SK-N-SH (cell line): ENCODE data around the gene PIGZ. TPM values are rescaled to one million over a fixed set of nuclear protein-coding genes. Genes with fewer than 3 reads are reported as not detected.

ENCODE experiments used
- CTCF ChIA-PET: fragments of 300-600, 350-600 bp; formaldehyde crosslinking; extraction: SDS; loops from one replicate; lab custom pipeline; 2021; lab: Yijun Ruan, JAX
- POLR2A ChIA-PET: fragments of 350-600 bp; sonication (Branson Sonifier 250); formaldehyde crosslinking; extraction: SDS; loops from one replicate; lab custom pipeline; 2020; ENCODE audit warnings: antibody characterized with exemption, inconsistent platforms; lab: Yijun Ruan, JAX
- DNase-seq: peaks from one replicate; pipeline ENCODE4 v3.0.0; 2012
- H2AFZ ChIP-seq: fragments of 200-600 bp; sonication (generic); 2 replicates; pipeline ENCODE4 v1.8.1; 2016; ENCODE audit warnings: antibody characterized with exemption, mild to moderate bottlenecking, low read depth
- H3F3A ChIP-seq: fragments of 200-600 bp; sonication (generic); replicated peaks from 2 replicates; pipeline ENCODE3; 2016; ENCODE audit warnings: antibody characterized with exemption, mild to moderate bottlenecking; ENCODE audit not compliant: insufficient read depth
- H3K27ac ChIP-seq, 2 experiments: fragments of 200-500 bp in 1 of 2; fragments of 200-600 bp in 1 of 2; sonication (Bioruptor generic) in 1 of 2; sonication (generic), shearing (Covaris generic) in 1 of 2; 2 replicates each; pipeline versions ENCODE4 v1.5.1 to v1.6.1; 2014 to 2016; ENCODE audit warnings: low read depth in 2 of 2, inconsistent platforms in 1 of 2, low read length in 1 of 2, mild to moderate bottlenecking in 1 of 2, mixed read lengths in 1 of 2
- H3K27me3 ChIP-seq: fragments of 200-600 bp; sonication (generic), shearing (Covaris generic); 2 replicates; pipeline ENCODE4 v1.6.1; 2016; ENCODE audit warnings: mixed run types; ENCODE audit not compliant: insufficient read depth
- H3K36me3 ChIP-seq, 2 experiments: fragments of 200-500 bp in 1 of 2; fragments of 200-600 bp in 1 of 2; sonication (Bioruptor generic) in 1 of 2; sonication (generic) in 1 of 2; replicated peaks in 1 of 2; 2 replicates each; pipeline versions ENCODE3 to v1.5.1; 2014 to 2016; ENCODE audit warnings: low read length in 1 of 2, mild to moderate bottlenecking in 1 of 2; ENCODE audit not compliant: insufficient read depth in 2 of 2, control insufficient read depth in 1 of 2
- H3K4me1 ChIP-seq, 2 experiments: fragments of 200-500 bp in 1 of 2; fragments of 200-600 bp in 1 of 2; sonication (Bioruptor generic) in 1 of 2; sonication (generic), shearing (Covaris generic) in 1 of 2; 2 replicates each; pipeline versions ENCODE4 v1.5.1 to v1.6.1; 2014 to 2016; ENCODE audit warnings: low read depth in 1 of 2, low read length in 1 of 2, mixed run types in 1 of 2; ENCODE audit not compliant: insufficient read depth in 2 of 2, control insufficient read depth in 1 of 2
- H3K4me2 ChIP-seq: fragments of 200-600 bp; sonication (generic), shearing (Covaris generic); 2 replicates; pipeline ENCODE4 v1.6.1; 2017; ENCODE audit warnings: mixed run types
- H3K4me3 ChIP-seq, 2 experiments: fragments of 200-500 bp in 1 of 2; fragments of 200-600 bp in 1 of 2; sonication (Bioruptor generic) in 1 of 2; sonication (generic), shearing (Covaris generic) in 1 of 2; 2 replicates each; pipeline versions ENCODE4 v1.5.1 to v1.8.1; 2014 to 2016; ENCODE audit warnings: low read depth in 2 of 2, inconsistent platforms in 1 of 2, low read length in 1 of 2, mild to moderate bottlenecking in 1 of 2, mixed read lengths in 1 of 2, moderate library complexity in 1 of 2
- H3K79me2 ChIP-seq: fragments of 200-600 bp; sonication (generic); 2 replicates; pipeline ENCODE4 v1.8.1; 2017; ENCODE audit warnings: mild to moderate bottlenecking; ENCODE audit not compliant: insufficient read depth
- H3K9ac ChIP-seq: fragments of 200-600 bp; sonication (generic); 2 replicates; pipeline ENCODE4 v1.6.1; 2017; ENCODE audit warnings: mixed run types
- H3K9me2 ChIP-seq: fragments of 200-600 bp; sonication (generic); 2 replicates; pipeline ENCODE4 v1.6.1; 2017; ENCODE audit warnings: mixed run types
- H3K9me3 ChIP-seq: fragments of 200-600 bp; sonication (generic); 2 replicates; pipeline ENCODE4 v1.6.1; 2017; ENCODE audit warnings: mixed run types, mild to moderate bottlenecking, moderate library complexity
- H4K20me1 ChIP-seq: fragments of 200-600 bp; sonication (generic); 2 replicates; pipeline ENCODE4 v1.6.1; 2017; ENCODE audit warnings: mild to moderate bottlenecking, mixed run types; ENCODE audit not compliant: insufficient read depth
- EP300 ChIP-seq, 2 experiments: IDR thresholded peaks; 2 replicates each; pipeline versions ENCODE4 v1.4.0 to v1.6.1; 2012; ENCODE audit warnings: borderline replicate concordance in 1 of 2, low read depth in 1 of 2, low read length in 1 of 2
- EZH2phosphoT487 ChIP-seq: fragments of 200-600 bp; sonication (generic); IDR thresholded peaks from 2 replicates; pipeline ENCODE4 v1.6.1; 2017; ENCODE audit warnings: low read depth, mixed run types, mild to moderate bottlenecking, antibody characterized with exemption, moderate library complexity, borderline replicate concordance
- FOXM1 ChIP-seq: IDR thresholded peaks from 2 replicates; pipeline ENCODE4 v1.4.0; 2012; ENCODE audit warnings: low read depth, mild to moderate bottlenecking
- IRF3 ChIP-seq: fragments of 150-350 bp; IDR thresholded peaks from 2 replicates; pipeline ENCODE4 v1.6.1; 2016; ENCODE audit warnings: mild to moderate bottlenecking, low read depth, low read length
- JUND ChIP-seq: IDR thresholded peaks from 2 replicates; pipeline ENCODE4 v1.4.0; 2012
- MEF2A ChIP-seq: IDR thresholded peaks from 2 replicates; pipeline ENCODE4 v1.4.0; 2012; ENCODE audit warnings: low read depth, borderline replicate concordance
- NRF1 ChIP-seq: IDR thresholded peaks from 2 replicates; pipeline ENCODE4 v1.6.1; 2012; ENCODE audit warnings: low read depth, mild to moderate bottlenecking, low read length
- RAD21 ChIP-seq: IDR thresholded peaks from 2 replicates; pipeline ENCODE4 v1.6.1; 2012; ENCODE audit warnings: mild to moderate bottlenecking, low read length
- RCOR1 ChIP-seq: fragments of 150-350 bp; IDR thresholded peaks from 2 replicates; pipeline ENCODE4 v1.6.1; 2017; ENCODE audit warnings: antibody characterized with exemption, low read length
- SMC3 ChIP-seq: IDR thresholded peaks from 2 replicates; pipeline ENCODE4 v1.6.1; 2012; ENCODE audit warnings: low read depth, low read length, improper control_type of control experiment
- TAF1 ChIP-seq: IDR thresholded peaks from 2 replicates; pipeline ENCODE4 v1.6.1; 2012; ENCODE audit warnings: low read depth, mild to moderate bottlenecking, low read length, moderate library complexity, borderline replicate concordance
- TCF12 ChIP-seq: IDR thresholded peaks from 2 replicates; pipeline ENCODE4 v1.4.0; 2012
- TEAD4 ChIP-seq: IDR thresholded peaks from 2 replicates; pipeline ENCODE4 v1.4.0; 2012; ENCODE audit warnings: mild to moderate bottlenecking, borderline replicate concordance; ENCODE audit not compliant: insufficient read depth
- YY1 ChIP-seq: IDR thresholded peaks from 2 replicates; pipeline ENCODE4 v1.4.0; 2012; ENCODE audit warnings: low read depth, mild to moderate bottlenecking
- WGBS: methylation state at CpG from one replicate; pipeline ENCODE4 v1.1.6; 2017; ENCODE audit warnings: low lambda C conversion rate; 5-methylcytosine and 5-hydroxymethylcytosine counted together
- polyA plus RNA-seq, 3 experiments: library from polyadenylated mRNA; depleted of rRNA; stranded (reverse); fragments of >200 nt; gene quantifications; 2 replicates each; pipeline ENCODE4 v1.2.3, GENCODE V29; 2012

The PIGZ gene
- polyA plus RNA-seq, 1 of the 3 experiments (the other 2 are of a cell fraction), result 5.0 TPM

- H3K79me2 ChIP-seq, result peaks cover 63% of the 10 kb centered on the region
- CTCF ChIA-PET, result interaction anchor here (0.7 to 0.8 kb wide), 2 partner anchors 15 to 85 kb away, joined by 3 to 4 read pairs; no protein-coding TSS in a partner anchor
Observed at GRCh38 chr3:196938576-196938975, 30.1 kb downstream of the PIGZ start.

DNA sequence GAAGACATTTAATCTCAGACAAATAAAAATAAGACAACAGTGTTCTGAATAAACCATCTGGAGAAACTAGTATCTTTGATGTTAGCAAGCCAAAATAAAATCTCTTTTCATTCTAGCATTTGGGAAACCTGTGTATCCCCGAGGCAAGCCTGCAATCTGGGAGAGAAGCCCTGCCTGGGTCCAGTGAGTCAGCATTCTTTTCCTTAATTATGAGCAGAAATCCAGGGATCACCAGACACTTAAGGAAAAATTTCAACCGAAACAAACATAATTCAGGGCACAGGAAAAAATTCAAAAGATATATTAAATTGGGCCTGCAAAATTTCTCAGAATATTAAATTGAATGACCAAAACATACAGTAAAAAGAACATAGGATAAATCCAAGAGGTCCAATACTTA, 30.5 kb downstream of the PIGZ start:
- Histone ChIP-seq H3K9me2 (no peaks in the 10 kb centered on the region), H3F3A (peaks cover 35% of the 10 kb centered on the region), H3K4me3 (no peak overlapping the region), H4K20me1 (peaks cover 5% of the 10 kb centered on the region; the same call in 1 of the 2 replicates), H3K4me2 (no peak overlapping the region), H2AFZ (no peak overlapping the region), H3K9me3 (no peaks in the 10 kb centered on the region), H3K79me2 (peaks cover 59% of the 10 kb centered on the region), H3K9ac (no peak overlapping the region), H3K36me3 (peaks cover 61 to 67% of the 10 kb centered on the region in 2 experiments), H3K27ac (peak overlapping the region in 1 of 2 experiments; percentile 2; a peak in 1 of 4 replicates), H3K27me3 (no peaks in the 10 kb centered on the region), H3K4me1 (peaks cover 0 to 3% of the 10 kb centered on the region in 2 experiments; a peak in 2 of 4 replicates)
- TF ChIP-seq TEAD4, result no peak
- no peak for DNase-seq
- POLR2A ChIA-PET, result no interaction called here
- CTCF ChIA-PET, result interaction anchor here (0.7 to 0.8 kb wide), 2 partner anchors 15 to 86 kb away, joined by 3 to 4 read pairs; no protein-coding TSS in a partner anchor
- 89% methylated on average over 2 of the region's 2 CpGs for WGBS

More at GRCh38 chr3:196938576-196938975, 30.1 kb downstream of the PIGZ start:
- DNase-seq, result no peak
- H3K4me1 ChIP-seq, result peaks cover 3 to 5% of the 10 kb centered on the region in 2 experiments; a peak in 3 of 4 replicates
- peaks cover 9% of the 10 kb centered on the region; the same call in 1 of the 2 replicates for H4K20me1 ChIP-seq
- H3K4me3 ChIP-seq, result no peak overlapping the region
- no peak overlapping the region for H2AFZ ChIP-seq
- H3K4me2 ChIP-seq, result no peak overlapping the region
- TF ChIP-seq RCOR1, result no peak
- TF ChIP-seq TAF1, result no peak
- no peak for TF ChIP-seq EP300 (IDR thresholded peaks at IDR 0.05; ENCODE audit: borderline replicate concordance in 1 of 2, low read depth in 1 of 2, low read length in 1 of 2)
- no peak for TF ChIP-seq MEF2A
- H3K9ac ChIP-seq, result no peak overlapping the region
- POLR2A ChIA-PET, result no interaction called here
- WGBS, result 94% methylated on average over 5 of the region's 5 CpGs
- H3K27me3 ChIP-seq, result no peaks in the 10 kb centered on the region
- peaks cover 35% of the 10 kb centered on the region for H3F3A ChIP-seq
- peaks cover 61 to 63% of the 10 kb centered on the region in 2 experiments for H3K36me3 ChIP-seq
- H3K9me2 ChIP-seq, result no peaks in the 10 kb centered on the region
- H3K27ac ChIP-seq, result peak overlapping the region in 1 of 2 experiments; percentile 2; a peak in 1 of 4 replicates
- no peaks in the 10 kb centered on the region for H3K9me3 ChIP-seq

- TF ChIP-seq JUND (no peak), YY1 (no peak), NRF1 (no peak), SMC3 (no peak), EZH2phosphoT487 (no peak), RAD21 (no peak), RCOR1 (no peak), EP300 (IDR thresholded peaks at IDR 0.05; ENCODE audit: borderline replicate concordance in 1 of 2, low read depth in 1 of 2, low read length in 1 of 2) (no peak), TCF12 (no peak), IRF3 (no peak), FOXM1 (no peak)
- TF ChIP-seq, all 33 proteins: peak for 0
- H3K9ac ChIP-seq, result no peak overlapping the region
- no peak overlapping the region for H3K4me2 ChIP-seq
- H3K4me1 ChIP-seq, result peaks cover 0 to 3% of the 10 kb centered on the region in 2 experiments; a peak in 2 of 4 replicates
- peaks cover 77 to 79% of the 10 kb centered on the region in 2 experiments for H3K36me3 ChIP-seq
- WGBS, result 82% methylated on average over 3 of the region's 3 CpGs
- H3K27ac ChIP-seq, result no peak overlapping the region
- CTCF ChIA-PET, result interaction anchor here (1.2 kb wide), 1 partner anchor 33 kb away, joined by 3 read pairs; the partner anchor contains the start of gene PIGZ
- no peaks in the 10 kb centered on the region for H3K27me3 ChIP-seq
- peaks cover 5% of the 10 kb centered on the region; the same call in 1 of the 2 replicates for H4K20me1 ChIP-seq
- H3K9me2 ChIP-seq, result no peaks in the 10 kb centered on the region
- no peak overlapping the region for H3K4me3 ChIP-seq
- no peak overlapping the region for H2AFZ ChIP-seq
- peaks cover 45% of the 10 kb centered on the region for H3K79me2 ChIP-seq
- DNase-seq, result no peak
- POLR2A ChIA-PET, result no interaction called here
- H3F3A ChIP-seq, result peaks cover 26% of the 10 kb centered on the region
- H3K9me3 ChIP-seq, result no peaks in the 10 kb centered on the region
Observed at GRCh38 chr3:196936288-196936687, 32.3 kb downstream of the PIGZ start.
